ENCODE data around the gene USH1C. TPM values are rescaled to one million over a fixed set of nuclear protein-coding genes. Genes with fewer than 3 reads are reported as not detected.

USH1C gene
- total and polyA plus RNA-seq, 2 of the 4 experiments (the other 2 are of a cell fraction) = not detected

DNA sequence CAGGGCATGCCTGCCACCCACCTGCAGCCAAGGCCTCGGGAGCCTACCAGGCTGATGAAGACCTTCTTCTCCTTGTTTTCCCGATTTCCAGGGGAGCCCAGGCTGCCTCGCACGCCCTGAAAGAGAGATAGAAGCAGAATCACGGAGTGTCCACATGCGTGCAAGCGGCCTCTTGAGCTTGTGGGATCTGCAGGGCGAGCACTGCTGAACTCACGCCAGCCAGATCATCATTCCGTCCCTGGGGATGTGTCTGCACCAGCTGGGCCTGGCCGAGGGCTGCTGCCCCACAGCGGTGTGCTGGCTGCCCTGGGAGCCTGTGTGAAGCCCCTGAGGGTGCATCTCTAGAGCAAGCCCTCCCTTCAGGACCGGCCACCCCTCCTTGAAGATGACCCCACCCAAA lies 17.9 kb downstream of the USH1C start:
- WGBS, 2 experiments (ENCODE audit: extremely low coverage in 2 of 2, insufficient read length in 1 of 2) = 70% methylated on average over 3 of the region's 13 CpGs; no CpG with 5 or more reads in 1 of the 2 experiments
- Histone ChIP-seq H3K27me3 (ENCODE audit: control insufficient read depth, insufficient read depth, low read length) (peaks cover 14% of the 10 kb centered on the region), H3K79me1 (ENCODE audit: low read depth in 1 of 2, low read length in 2 of 2) (no peaks in the 10 kb centered on the region), H3K4ac (ENCODE audit: low read depth, low read length) (no peak overlapping the region), H2BK5ac (ENCODE audit: low read depth, low read length, poor library complexity, severe bottlenecking) (no peak overlapping the region), H3K4me2 (ENCODE audit: low read depth, low read length) (no peak overlapping the region), H3K4me1 (ENCODE audit: control insufficient read depth, insufficient read depth, low read length) (no peaks in the 10 kb centered on the region), H4K91ac (ENCODE audit: insufficient read depth, low read depth, low read length) (no peak overlapping the region), H3K56ac (ENCODE audit: extremely low read depth, insufficient read depth, low read length) (no peak overlapping the region), H2BK20ac (ENCODE audit: low read depth, low read length) (no peak overlapping the region), H2AFZ (replicated peaks; ENCODE audit: low read length, poor library complexity) (no peak overlapping the region), H3K9me3 (ENCODE audit: control insufficient read depth, insufficient read depth, low read length) (no peaks in the 10 kb centered on the region), H3K14ac (replicated peaks; ENCODE audit: low read depth, low read length) (no peak overlapping the region), H3K27ac (ENCODE audit: insufficient read depth, low read length) (no peak overlapping the region), H3K23ac (ENCODE audit: low read depth, low read length) (no peak overlapping the region), H4K8ac (ENCODE audit: low read depth in 2 of 2, low read length in 2 of 2) (no peak overlapping the region), H2AK9ac (replicated peaks; ENCODE audit: low read depth, low read length, poor library complexity) (no peak overlapping the region), H3K36me3 (ENCODE audit: control insufficient read depth, insufficient read depth, low read length) (no peaks in the 10 kb centered on the region), H3K4me3 (ENCODE audit: insufficient read depth, low read depth, low read length) (no peak overlapping the region), H2BK120ac (ENCODE audit: low read depth, low read length) (no peak overlapping the region), H4K20me1 (ENCODE audit: insufficient read depth, low read length) (no peaks in the 10 kb centered on the region), H2BK15ac (ENCODE audit: low read depth, low read length) (no peak overlapping the region), H4K5ac (ENCODE audit: low read depth, low read length) (no peak overlapping the region), H2AK5ac (ENCODE audit: low read depth, low read length) (no peak overlapping the region), H3K18ac (ENCODE audit: low read depth, low read length) (no peak overlapping the region), H3K9ac (ENCODE audit: low read depth, low read length) (no peak overlapping the region), H3K9me1 (ENCODE audit: insufficient read depth, low read length) (no peaks in the 10 kb centered on the region)
- no TSS peak for BruUV-seq (replicated peaks)
- ChIA-PET POLR2A (ENCODE audit: unreplicated experiment) (no interaction called here), CTCF (no interaction called here)
- intact Hi-C loops (cut with micrococcal nuclease) = no loop called here
- ATAC-seq (ENCODE audit: low read depth) = no peak
- in situ Hi-C loops (cut with MboI; ENCODE audit: low sequenced_read_pairs) = no loop called here
- no peak for DNase-seq
- TF ChIP-seq, protein P1, sequence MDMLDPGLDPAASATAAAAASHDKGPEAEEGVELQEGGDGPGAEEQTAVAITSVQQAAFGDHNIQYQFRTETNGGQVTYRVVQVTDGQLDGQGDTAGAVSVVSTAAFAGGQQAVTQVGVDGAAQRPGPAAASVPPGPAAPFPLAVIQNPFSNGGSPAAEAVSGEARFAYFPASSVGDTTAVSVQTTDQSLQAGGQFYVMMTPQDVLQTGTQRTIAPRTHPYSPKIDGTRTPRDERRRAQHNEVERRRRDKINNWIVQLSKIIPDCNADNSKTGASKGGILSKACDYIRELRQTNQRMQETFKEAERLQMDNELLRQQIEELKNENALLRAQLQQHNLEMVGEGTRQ (IDR thresholded peaks at IDR 0.05; ENCODE audit: low read depth, low read length) = no peak
- TF ChIP-seq RFX5 (IDR thresholded peaks at IDR 0.05; ENCODE audit: low read depth, low read length) (no peak), CEBPB (IDR thresholded peaks at IDR 0.05; ENCODE audit: low read depth, low read length) (no peak), MAFK (IDR thresholded peaks at IDR 0.05; ENCODE audit: low read depth, low read length) (no peak), MXI1 (IDR thresholded peaks at IDR 0.05; ENCODE audit: borderline replicate concordance, low read depth, low read length) (no peak), BHLHE40 (IDR thresholded peaks at IDR 0.05; ENCODE audit: low read depth, low read length) (no peak), NFE2L2 (IDR thresholded peaks at IDR 0.05; ENCODE audit: low read depth, low read length) (no peak)
- dilution Hi-C loops (cut with HindIII; ENCODE audit: low sequenced_read_pairs, unreplicated experiment) = no loop called here

Data from IMR-90 (cell line).